ENCODE measurements around the gene IPMK. TPM values are rescaled to one million over a fixed set of nuclear protein-coding genes. Genes with fewer than 3 reads are reported as not detected.
"Not testable (repeated sequence)": the region's sequence is repeated elsewhere in the genome, so short reads cannot be mapped to it uniquely, and the experiment has no call there.

Gene IPMK
- total RNA-seq, 1 experiment from 2014 or later = 4.4 TPM

DNA sequence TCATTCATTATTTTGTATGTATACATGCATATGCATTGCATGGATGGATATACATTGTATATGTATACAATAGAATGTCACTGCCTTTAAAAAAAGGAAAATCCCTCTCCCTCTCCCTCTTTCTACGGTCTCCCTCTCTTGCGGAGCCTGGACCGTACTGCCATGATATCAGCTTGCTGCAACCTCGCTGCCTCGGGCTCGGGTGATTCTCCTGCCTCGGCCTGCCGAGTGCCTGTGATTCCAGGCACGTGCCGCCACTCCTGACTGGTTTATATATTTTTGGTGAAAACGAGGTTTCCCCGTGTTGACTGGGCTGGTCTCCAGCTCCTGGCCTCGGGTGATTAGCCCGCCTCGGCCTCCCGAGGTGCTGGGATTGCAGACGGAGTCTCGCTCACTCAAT lies 24.4 kb downstream of the IPMK start:
- DNase-seq (ENCODE audit: low read depth, low spot score) = no peak
- in situ Hi-C loops (cut with HindIII; ENCODE audit: low pct_unique_long_range_greater_than_20kb, low sequenced_read_pairs) = no loop called here

DNA sequence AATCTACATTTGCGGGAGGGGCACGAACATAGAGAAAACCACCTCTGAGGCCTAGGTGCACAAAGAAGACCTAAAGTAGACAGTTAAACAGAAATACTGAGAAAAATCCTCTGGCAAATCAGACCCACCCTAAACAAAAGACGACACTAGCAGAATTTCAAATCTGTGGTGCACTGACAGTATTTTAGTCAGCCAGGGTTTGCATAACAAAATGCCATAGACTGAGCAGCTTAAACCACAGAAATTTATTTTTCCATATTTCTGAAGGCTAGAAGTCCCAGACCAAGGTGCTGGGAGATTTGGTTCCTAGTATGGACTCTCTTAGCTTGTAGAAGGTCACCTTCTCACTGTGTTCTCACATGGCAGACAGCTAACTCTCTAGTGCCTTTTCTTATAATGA lies 26.3 kb downstream of the IPMK start:
- in situ Hi-C loops (cut with HindIII; ENCODE audit: low pct_unique_long_range_greater_than_20kb, low sequenced_read_pairs) = no loop called here
- no peak for DNase-seq (ENCODE audit: low read depth, low spot score)

DNA sequence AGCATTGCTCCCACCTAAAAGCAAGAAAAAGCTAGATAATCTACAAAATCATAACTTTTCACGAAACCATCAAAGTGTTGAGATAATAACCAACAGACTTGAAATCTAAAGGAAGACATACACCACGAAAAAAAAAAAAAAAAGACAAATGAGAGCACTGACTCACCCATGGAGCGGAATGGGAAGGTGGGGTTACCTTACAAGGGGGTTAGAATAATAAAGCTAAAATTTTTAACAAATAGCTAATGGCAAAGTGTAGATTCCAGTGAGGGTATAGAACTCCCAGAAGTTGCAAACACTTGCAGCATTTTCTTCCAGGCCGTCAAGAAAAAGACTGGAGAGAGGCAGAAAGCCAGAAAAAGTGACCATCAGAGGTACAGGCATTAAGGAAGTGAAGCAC lies 27.2 kb downstream of the IPMK start:
- DNase-seq (ENCODE audit: low read depth, low spot score) = no peak
- in situ Hi-C loops (cut with HindIII; ENCODE audit: low pct_unique_long_range_greater_than_20kb, low sequenced_read_pairs) = no loop called here

DNA sequence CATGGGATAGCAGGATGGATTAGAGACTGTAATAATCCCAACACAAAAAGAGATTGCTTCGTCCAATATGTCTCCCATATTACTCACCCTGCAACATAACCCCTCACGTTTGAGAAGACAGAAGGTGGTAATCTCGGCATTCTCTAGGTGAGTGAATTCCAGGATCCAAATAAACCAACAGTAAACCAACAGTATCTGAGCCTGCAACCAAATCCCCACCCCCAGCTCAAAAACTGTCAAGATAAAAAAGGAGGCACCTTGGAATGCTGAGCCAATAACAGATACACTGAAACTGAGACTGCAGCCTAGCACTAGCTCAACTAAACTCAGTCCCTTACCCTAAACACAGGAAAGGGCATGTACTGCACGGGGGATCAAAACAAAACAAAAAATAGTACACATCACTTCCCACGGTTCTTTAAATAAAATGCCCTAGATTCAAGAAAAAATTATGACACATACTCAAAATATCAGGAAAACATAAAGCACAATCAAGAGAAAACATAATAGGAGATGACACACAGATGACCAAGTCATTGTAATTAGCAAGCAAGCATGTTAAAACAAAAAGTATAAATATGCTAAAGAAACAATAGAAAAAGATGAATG lies 28.0 kb downstream of the IPMK start:
- DNase-seq (ENCODE audit: low read depth, low spot score) = no peak
- in situ Hi-C loops (cut with HindIII; ENCODE audit: low pct_unique_long_range_greater_than_20kb, low sequenced_read_pairs) = no loop called here

DNA sequence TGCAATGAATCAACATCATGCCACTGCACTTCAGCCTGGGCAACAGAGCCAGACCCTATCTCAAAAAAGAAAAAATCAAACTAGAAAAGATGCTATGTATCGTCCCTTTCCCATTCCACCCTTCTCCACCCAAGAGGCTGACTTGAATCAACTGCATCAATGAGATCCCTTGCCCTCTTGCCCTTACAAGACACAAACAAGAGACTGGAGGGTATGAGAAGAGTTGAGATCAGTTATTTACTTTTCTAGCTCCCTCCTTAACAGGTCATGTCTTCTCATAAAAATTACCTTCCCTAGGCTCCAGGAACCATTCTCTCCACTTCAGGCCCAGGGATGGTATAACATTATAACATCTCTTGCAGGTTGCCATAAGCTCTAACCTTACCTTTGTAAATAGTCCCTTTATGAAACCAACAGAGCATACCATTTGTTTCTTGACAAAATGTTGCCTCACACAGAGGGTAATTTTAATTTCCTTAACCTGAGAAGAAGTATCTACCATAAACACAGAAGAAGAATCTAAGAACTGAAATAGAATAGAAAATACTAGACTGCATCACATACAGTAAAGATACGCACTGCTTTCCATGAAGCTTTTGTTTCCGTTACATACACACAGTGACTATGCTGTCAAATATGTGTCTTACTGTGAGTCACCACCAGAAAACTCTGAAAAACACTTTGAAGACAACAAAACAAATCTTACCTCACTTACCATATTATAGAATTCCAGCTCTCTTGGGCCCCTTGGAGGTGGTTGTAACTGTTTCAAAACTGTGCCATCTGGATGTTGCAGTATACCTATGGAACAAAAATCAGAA lies 30.5 kb downstream of the IPMK start:
- in situ Hi-C loops (cut with HindIII; ENCODE audit: low pct_unique_long_range_greater_than_20kb, low sequenced_read_pairs) = no loop called here
- no peak for DNase-seq (ENCODE audit: low read depth, low spot score)

- in situ Hi-C loops (cut with HindIII; ENCODE audit: low pct_unique_long_range_greater_than_20kb, low sequenced_read_pairs); DNase-seq (ENCODE audit: low read depth, low spot score): not testable (repeated sequence)
These were observed 37.8 kb downstream of the IPMK start for GRCh38 chr10:58229856-58230255.

GRCh38 chr10:58225654-58226053 lies 42.0 kb downstream of the IPMK start:
- in situ Hi-C loops (cut with HindIII; ENCODE audit: low pct_unique_long_range_greater_than_20kb, low sequenced_read_pairs) = no loop called here
- no peak for DNase-seq (ENCODE audit: low read depth, low spot score)

GRCh38 chr10:58220769-58221451 lies 46.8 kb downstream of the IPMK start:
- in situ Hi-C loops (cut with HindIII; ENCODE audit: low pct_unique_long_range_greater_than_20kb, low sequenced_read_pairs) = no loop called here
- no peak for DNase-seq (ENCODE audit: low read depth, low spot score)

- in situ Hi-C loops (cut with HindIII; ENCODE audit: low pct_unique_long_range_greater_than_20kb, low sequenced_read_pairs) = no loop called here
- no peak for DNase-seq (ENCODE audit: low read depth, low spot score)
These were observed 47.8 kb downstream of the IPMK start for GRCh38 chr10:58219875-58220274.

- in situ Hi-C loops (cut with HindIII; ENCODE audit: low pct_unique_long_range_greater_than_20kb, low sequenced_read_pairs) = no loop called here
- no peak for DNase-seq (ENCODE audit: low read depth, low spot score)
These were observed 50.1 kb downstream of the IPMK start for GRCh38 chr10:58217612-58218011.

- DNase-seq (ENCODE audit: low read depth, low spot score) = no peak
- in situ Hi-C loops (cut with HindIII; ENCODE audit: low pct_unique_long_range_greater_than_20kb, low sequenced_read_pairs) = no loop called here
These were observed 55.1 kb downstream of the IPMK start for GRCh38 chr10:58212622-58213021.

DNA sequence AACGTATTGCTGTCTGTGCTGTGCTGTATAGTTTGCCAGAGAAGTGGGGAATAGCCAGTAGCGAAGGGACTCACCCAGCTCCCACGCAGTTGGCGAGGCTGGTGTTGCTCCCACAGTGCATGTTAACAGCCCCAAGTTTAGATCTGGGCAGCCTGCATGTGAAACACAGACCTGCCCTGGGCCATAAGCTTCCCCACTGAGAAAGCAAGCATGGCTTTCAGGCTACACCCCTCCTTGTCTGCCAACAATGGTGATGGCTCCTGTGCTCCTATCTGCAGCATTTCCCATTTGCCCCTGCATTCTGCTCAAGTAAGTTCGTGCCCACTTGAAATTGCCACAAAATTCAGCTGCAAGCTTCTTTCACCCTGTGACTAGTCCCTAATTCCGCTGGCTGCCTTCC lies 57.5 kb downstream of the IPMK start:
- in situ Hi-C loops (cut with HindIII; ENCODE audit: low pct_unique_long_range_greater_than_20kb, low sequenced_read_pairs) = no loop called here
- no peak for DNase-seq (ENCODE audit: low read depth, low spot score)

DNA sequence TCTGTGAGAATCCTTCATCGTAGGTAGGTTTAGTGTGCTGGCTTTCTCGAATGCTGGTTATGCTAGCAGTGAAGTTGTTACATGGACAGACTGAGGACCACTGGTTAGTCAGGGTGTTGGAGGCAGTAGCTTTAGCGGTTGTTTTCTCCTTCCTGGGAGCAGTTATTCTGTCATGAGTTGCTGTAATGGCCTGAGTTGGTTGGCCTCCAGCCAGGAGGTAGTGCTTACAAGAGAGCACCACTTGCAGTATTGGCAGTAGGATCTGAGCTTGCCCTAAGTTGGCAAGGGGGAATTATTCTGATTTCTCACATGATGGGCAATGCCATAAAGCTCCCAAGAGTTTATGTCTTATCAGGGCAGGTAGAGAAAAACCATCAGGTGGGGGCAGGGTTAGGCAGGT lies 58.0 kb downstream of the IPMK start:
- in situ Hi-C loops (cut with HindIII; ENCODE audit: low pct_unique_long_range_greater_than_20kb, low sequenced_read_pairs) = no loop called here
- DNase-seq (ENCODE audit: low read depth, low spot score) = no peak

- in situ Hi-C loops (cut with HindIII; ENCODE audit: low pct_unique_long_range_greater_than_20kb, low sequenced_read_pairs) = no loop called here
These were observed 61.4 kb downstream of the IPMK start for GRCh38 chr10:58206251-58206650.

DNA sequence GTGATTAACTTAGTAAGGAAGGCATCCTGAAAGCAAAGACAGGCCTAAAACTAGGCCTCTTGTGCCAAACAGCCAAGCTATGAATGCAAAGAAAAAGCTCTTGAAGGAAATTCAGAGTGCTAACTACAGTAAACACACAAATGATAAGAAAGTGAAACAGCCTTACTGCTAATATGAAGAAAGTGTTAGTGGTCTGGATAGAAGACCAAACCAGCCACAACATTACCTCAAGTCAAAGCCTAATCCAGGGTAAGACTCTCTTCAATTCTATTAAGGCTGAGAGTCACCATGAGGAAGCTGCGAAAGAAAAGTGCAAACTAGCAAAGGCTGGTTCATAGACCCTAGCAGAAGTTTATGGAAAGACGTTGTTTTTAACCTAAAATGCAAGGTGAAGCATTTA lies 66.0 kb downstream of the IPMK start:
- in situ Hi-C loops (cut with HindIII; ENCODE audit: low pct_unique_long_range_greater_than_20kb, low sequenced_read_pairs) = no loop called here

More at GRCh38 chr10:58206251-58206650, 61.4 kb downstream of the IPMK start:
- DNase-seq (ENCODE audit: low read depth, low spot score) = no peak

DNA sequence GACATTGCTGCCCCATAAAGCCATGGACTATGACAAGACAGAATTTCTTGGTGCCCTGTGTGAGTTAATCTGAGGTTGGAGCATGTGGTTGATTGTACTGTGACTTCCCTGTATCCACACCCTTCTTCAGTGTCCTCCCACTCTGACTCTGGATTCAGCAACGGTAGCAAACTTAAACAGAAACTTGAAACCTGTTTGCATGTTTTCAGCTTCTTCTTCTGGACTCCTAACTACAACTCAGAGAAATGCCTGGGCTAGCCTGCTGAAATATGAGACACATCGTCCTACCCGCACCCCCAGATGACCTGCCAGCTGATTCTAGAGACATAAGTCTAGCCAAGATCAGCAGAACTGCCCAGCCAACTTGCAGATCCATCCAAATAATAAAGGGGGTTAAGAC lies 78.4 kb downstream of the IPMK start:
- no peak for DNase-seq (ENCODE audit: low read depth, low spot score)
- in situ Hi-C loops (cut with HindIII; ENCODE audit: low pct_unique_long_range_greater_than_20kb, low sequenced_read_pairs) = no loop called here

More for the DNA sequence above, 66.0 kb downstream of the IPMK start:
- no peak for DNase-seq (ENCODE audit: low read depth, low spot score)

GRCh38 chr10:58184120-58184670 lies 83.5 kb downstream of the IPMK start:
- no peak for DNase-seq (ENCODE audit: low read depth, low spot score)
- in situ Hi-C loops (cut with HindIII; ENCODE audit: low pct_unique_long_range_greater_than_20kb, low sequenced_read_pairs) = no loop called here

- in situ Hi-C loops (cut with HindIII; ENCODE audit: low pct_unique_long_range_greater_than_20kb, low sequenced_read_pairs) = no loop called here
- DNase-seq (ENCODE audit: low read depth, low spot score) = no peak
These were observed 87.0 kb downstream of the IPMK start for GRCh38 chr10:58180666-58181065.

All from SK-MEL-5 (cell line).